Measurements from ENCODE around the gene FGF14. TPM values are rescaled to one million over a fixed set of nuclear protein-coding genes. Genes with fewer than 3 reads are reported as not detected.

Gene FGF14
- polyA plus RNA-seq, 1 donor (not counting 4 experiments of a cell fraction or from before 2014, with no cell fraction given), result 0.09 TPM

GRCh38 chr13:102128216-102128810 is 273.5 kb downstream of the FGF14 start:
- Histone ChIP-seq H3K36me3 (ENCODE audit: control insufficient read depth in 2 of 2, extremely low read depth in 1 of 2, insufficient read depth in 2 of 2, low read length in 2 of 2) (no peaks in the 10 kb centered on the region), H2AFZ (ENCODE audit: control insufficient read depth, low read length) (peak overlapping the region; percentile 17), H3K27me3 (ENCODE audit: control insufficient read depth, extremely low read depth, insufficient read depth, low read length) (no peaks in the 10 kb centered on the region), H3K4me3 (ENCODE audit: control insufficient read depth in 2 of 3, extremely low read depth in 1 of 3, insufficient read depth in 2 of 3, low read depth in 1 of 3, low read length in 3 of 3) (peak overlapping the region in 1 of 3 experiments; percentile 10), H3K4me2 (ENCODE audit: control insufficient read depth, extremely low read depth, insufficient read depth, low read depth, low read length) (peak overlapping the region; percentile 49), H3K4me1 (ENCODE audit: control insufficient read depth, extremely low read depth, insufficient read depth, low read length) (peaks cover 8% of the 10 kb centered on the region), H3K9ac (ENCODE audit: control insufficient read depth, extremely low read depth, insufficient read depth, low read length) (no peak overlapping the region), H3K27ac (ENCODE audit: control insufficient read depth, insufficient read depth, low read length) (peak overlapping the region; percentile 2), H3K9me1 (ENCODE audit: control insufficient read depth, extremely low read depth, insufficient read depth, low read length) (no peaks in the 10 kb centered on the region), H3K79me2 (ENCODE audit: control insufficient read depth, insufficient read depth, low read length) (no peaks in the 10 kb centered on the region), H3K9me3 (ENCODE audit: control insufficient read depth, low read depth, low read length) (no peaks in the 10 kb centered on the region), H4K20me1 (ENCODE audit: control insufficient read depth, extremely low read depth, insufficient read depth, low read length) (no peaks in the 10 kb centered on the region)
- no peak for TF ChIP-seq CTCF (optimal IDR thresholded peaks at IDR 0.05 in 1 of 3, IDR thresholded peaks at IDR 0.05 in 1 of 3, conservative IDR thresholded peaks at IDR 0.05 in 1 of 3; ENCODE audit: extremely low read depth in 1 of 3, insufficient read depth in 2 of 3, low read length in 3 of 3)
- TF ChIP-seq EZH2 (IDR thresholded peaks at IDR 0.05; ENCODE audit: low read length), result no peak
- FAIRE-seq (peak; percentile 98), DNase-seq (ENCODE audit: low read depth, low spot score) (peak; percentile 69)
- dilution Hi-C loops (cut with MboI; ENCODE audit: extremely low pct_ligation_motif_present, low sequenced_read_pairs), result no loop called here

GRCh38 chr13:102127153-102127552 is 274.7 kb downstream of the FGF14 start:
- H3K9me3 ChIP-seq (ENCODE audit: control insufficient read depth, low read depth, low read length), result no peaks in the 10 kb centered on the region
- H3K4me2 ChIP-seq (ENCODE audit: control insufficient read depth, extremely low read depth, insufficient read depth, low read depth, low read length), result no peak overlapping the region
- no peaks in the 10 kb centered on the region for H4K20me1 ChIP-seq (ENCODE audit: control insufficient read depth, extremely low read depth, insufficient read depth, low read length)
- no peaks in the 10 kb centered on the region for H3K36me3 ChIP-seq (ENCODE audit: control insufficient read depth in 2 of 2, extremely low read depth in 1 of 2, insufficient read depth in 2 of 2, low read length in 2 of 2)
- FAIRE-seq, result no peak
- dilution Hi-C loops (cut with MboI; ENCODE audit: extremely low pct_ligation_motif_present, low sequenced_read_pairs), result no loop called here
- H3K4me3 ChIP-seq (ENCODE audit: control insufficient read depth in 2 of 3, extremely low read depth in 1 of 3, insufficient read depth in 2 of 3, low read depth in 1 of 3, low read length in 3 of 3), result no peak overlapping the region
- H3K9me1 ChIP-seq (ENCODE audit: control insufficient read depth, extremely low read depth, insufficient read depth, low read length), result no peaks in the 10 kb centered on the region
- no peaks in the 10 kb centered on the region for H3K27me3 ChIP-seq (ENCODE audit: control insufficient read depth, extremely low read depth, insufficient read depth, low read length)
- H3K4me1 ChIP-seq (ENCODE audit: control insufficient read depth, extremely low read depth, insufficient read depth, low read length), result peaks cover 8% of the 10 kb centered on the region
- no peak for DNase-seq (ENCODE audit: low read depth, low spot score)
- H3K27ac ChIP-seq (ENCODE audit: control insufficient read depth, insufficient read depth, low read length), result no peak overlapping the region
- no peak overlapping the region for H3K9ac ChIP-seq (ENCODE audit: control insufficient read depth, extremely low read depth, insufficient read depth, low read length)
- no peaks in the 10 kb centered on the region for H3K79me2 ChIP-seq (ENCODE audit: control insufficient read depth, insufficient read depth, low read length)
- TF ChIP-seq CTCF (optimal IDR thresholded peaks at IDR 0.05 in 1 of 3, IDR thresholded peaks at IDR 0.05 in 1 of 3, conservative IDR thresholded peaks at IDR 0.05 in 1 of 3; ENCODE audit: extremely low read depth in 1 of 3, insufficient read depth in 2 of 3, low read length in 3 of 3), result no peak
- TF ChIP-seq EZH2 (IDR thresholded peaks at IDR 0.05; ENCODE audit: low read length), result no peak
- H2AFZ ChIP-seq (ENCODE audit: control insufficient read depth, low read length), result no peak overlapping the region

All from keratinocyte (primary cell).